ENCODE measurements around the gene ADD1. TPM values are rescaled to one million over a fixed set of nuclear protein-coding genes. Genes with fewer than 3 reads are reported as not detected.

ADD1 gene
- total RNA-seq, 4 donors from 2014 or later: 290 to 470 (median 372) TPM

- H3K36me3 ChIP-seq: peaks cover 0 to 81% (median 3%) of the 10 kb centered on the region in 3 donors
- no peaks in the 10 kb centered on the region for H3K27me3 ChIP-seq
- DNase-seq: no peak
- TF ChIP-seq CTCF (IDR thresholded peaks at IDR 0.05): no peak
- no peak for TF ChIP-seq POLR2A (IDR thresholded peaks at IDR 0.05)
- H3K27ac ChIP-seq: no peak overlapping the region
- peaks cover 0 to 8% (median 0%) of the 10 kb centered on the region in 4 donors for H3K4me1 ChIP-seq
- no peaks in the 10 kb centered on the region for H3K9me3 ChIP-seq
- H3K4me3 ChIP-seq: no peak overlapping the region
These were observed 54.4 kb downstream of the ADD1 start for GRCh38 chr4:2898001-2898400.

- H3K36me3 ChIP-seq: peaks cover 0 to 94% (median 3%) of the 10 kb centered on the region in 3 donors
- no peaks in the 10 kb centered on the region for H3K9me3 ChIP-seq
- H3K27me3 ChIP-seq: no peaks in the 10 kb centered on the region
- no peak for TF ChIP-seq POLR2A (IDR thresholded peaks at IDR 0.05)
- no peak for TF ChIP-seq CTCF (IDR thresholded peaks at IDR 0.05)
- peaks cover 0 to 8% (median 0%) of the 10 kb centered on the region in 4 donors for H3K4me1 ChIP-seq
- H3K4me3 ChIP-seq: no peak overlapping the region
- peak overlapping the region in 1 of 4 donors; percentile 48 for H3K27ac ChIP-seq
- DNase-seq: no peak
These were observed 57.1 kb downstream of the ADD1 start for GRCh38 chr4:2900741-2901140.

- Histone ChIP-seq H3K4me1 (peaks cover 0 to 8% (median 0%) of the 10 kb centered on the region in 4 donors), H3K27me3 (no peaks in the 10 kb centered on the region), H3K4me3 (no peak overlapping the region), H3K36me3 (peaks cover 0 to 94% (median 3%) of the 10 kb centered on the region in 3 donors), H3K27ac (peak overlapping the region in 1 of 4 donors; percentile 48), H3K9me3 (no peaks in the 10 kb centered on the region)
- no peak for DNase-seq
- no peak for TF ChIP-seq CTCF (IDR thresholded peaks at IDR 0.05)
- no peak for TF ChIP-seq POLR2A (IDR thresholded peaks at IDR 0.05)
These were observed 57.5 kb downstream of the ADD1 start for GRCh38 chr4:2901186-2901585.

- H3K4me1 ChIP-seq: peaks cover 0 to 8% (median 0%) of the 10 kb centered on the region in 4 donors
- no peak for TF ChIP-seq POLR2A (IDR thresholded peaks at IDR 0.05)
- no peak for TF ChIP-seq CTCF (IDR thresholded peaks at IDR 0.05)
- H3K27me3 ChIP-seq: no peaks in the 10 kb centered on the region
- H3K9me3 ChIP-seq: no peaks in the 10 kb centered on the region
- DNase-seq: no peak
- no peak overlapping the region for H3K27ac ChIP-seq
- H3K4me3 ChIP-seq: no peak overlapping the region
- H3K36me3 ChIP-seq: peaks cover 0 to 94% (median 3%) of the 10 kb centered on the region in 3 donors
These were observed 58.5 kb downstream of the ADD1 start for GRCh38 chr4:2902126-2902525.

GRCh38 chr4:2905544-2905943, 61.9 kb downstream of the ADD1 start:
- no peak overlapping the region for H3K4me3 ChIP-seq
- H3K4me1 ChIP-seq: peaks cover 0 to 5% (median 0%) of the 10 kb centered on the region in 4 donors
- peaks cover 0 to 95% (median 0%) of the 10 kb centered on the region in 3 donors for H3K36me3 ChIP-seq
- no peak for DNase-seq
- TF ChIP-seq CTCF (IDR thresholded peaks at IDR 0.05) (no peak), POLR2A (IDR thresholded peaks at IDR 0.05) (no peak)
- H3K27ac ChIP-seq: no peak overlapping the region
- H3K27me3 ChIP-seq: no peaks in the 10 kb centered on the region
- H3K9me3 ChIP-seq: no peaks in the 10 kb centered on the region

- Histone ChIP-seq H3K27me3 (no peaks in the 10 kb centered on the region), H3K4me3 (no peak overlapping the region), H3K4me1 (peaks cover 0 to 2% (median 0%) of the 10 kb centered on the region in 4 donors), H3K9me3 (no peaks in the 10 kb centered on the region), H3K27ac (no peak overlapping the region), H3K36me3 (peaks cover 0 to 95% (median 0%) of the 10 kb centered on the region in 3 donors)
- DNase-seq: no peak
- TF ChIP-seq CTCF (IDR thresholded peaks at IDR 0.05): no peak
- no peak for TF ChIP-seq POLR2A (IDR thresholded peaks at IDR 0.05)
These were observed 62.6 kb downstream of the ADD1 start for GRCh38 chr4:2906218-2906617.
